Parathyroid adenoma (tissue), 2 donors: ENCODE data around the gene SMARCA2.
"Not testable (repeated sequence)": the region's sequence is repeated elsewhere in the genome, so short reads cannot be mapped to it uniquely, and the experiment has no call there.

Experiments
- H2AFZ ChIP-seq: fragments of 300-600 bp; sonication (generic); one replicate; pipeline ENCODE4 v1.7.0; 2017; ENCODE audit warnings: antibody characterized with exemption, mild to moderate bottlenecking
- H3K27ac ChIP-seq: fragments of 300-600 bp; sonication (generic); one replicate; pipeline ENCODE4 v1.7.0; 2017
- H3K27me3 ChIP-seq: fragments of 300-600 bp; sonication (generic); one replicate; pipeline ENCODE4 v1.7.0; 2017; ENCODE audit warnings: low read length; ENCODE audit not compliant: control insufficient read depth, insufficient read depth
- H3K36me3 ChIP-seq: fragments of 300-600 bp; sonication (generic); one replicate; pipeline ENCODE4 v1.7.0; 2017; ENCODE audit warnings: low read length; ENCODE audit not compliant: control insufficient read depth, insufficient read depth
- H3K4me1 ChIP-seq: fragments of 300-600 bp; sonication (generic); one replicate; pipeline ENCODE4 v1.7.0; 2017; ENCODE audit warnings: control low read depth
- H3K4me2 ChIP-seq: fragments of 300-600 bp; sonication (generic); one replicate; pipeline ENCODE4 v1.7.0; 2017; ENCODE audit warnings: low read length
- H3K4me3 ChIP-seq: fragments of 300-600 bp; sonication (generic); one replicate; pipeline ENCODE4 v1.7.0; 2017; ENCODE audit warnings: low read depth, low read length
- H3K79me2 ChIP-seq: fragments of 300-600 bp; sonication (generic); one replicate; pipeline ENCODE4 v1.7.0; 2017; ENCODE audit warnings: control low read depth
- H3K9ac ChIP-seq: fragments of 300-600 bp; sonication (generic); one replicate; pipeline ENCODE4 v1.7.0; 2017; ENCODE audit warnings: mild to moderate bottlenecking
- H3K9me3 ChIP-seq: fragments of 300-600 bp; sonication (generic); one replicate; pipeline ENCODE4 v1.7.0; 2017; ENCODE audit warnings: low read length; ENCODE audit not compliant: control insufficient read depth
- CTCF ChIP-seq: fragments of 300-600 bp; sonication (generic); IDR thresholded peaks from one replicate; pipeline ENCODE4 v1.7.0; 2017; ENCODE audit warnings: antibody characterized with exemption, mild to moderate bottlenecking
- donor health status: primary hyperparathyroidism.

SMARCA2 gene

GRCh38 chr9:2144619-2145018 is 129.5 kb downstream of the SMARCA2 start:
- Histone ChIP-seq H3K4me1 (no peaks in the 10 kb centered on the region), H3K27ac (no peak overlapping the region), H3K79me2 (peaks cover 39% of the 10 kb centered on the region), H3K4me2 (no peak overlapping the region), H3K9me3 (no peaks in the 10 kb centered on the region), H2AFZ (no peak overlapping the region), H3K9ac (no peak overlapping the region), H3K36me3 (no peaks in the 10 kb centered on the region), H3K4me3 (no peak overlapping the region), H3K27me3 (no peaks in the 10 kb centered on the region)
- no peak for TF ChIP-seq CTCF

- Histone ChIP-seq H3K27me3 (no peaks in the 10 kb centered on the region), H2AFZ (no peak overlapping the region), H3K4me1 (no peaks in the 10 kb centered on the region), H3K36me3 (no peaks in the 10 kb centered on the region), H3K4me3 (no peak overlapping the region), H3K27ac (no peak overlapping the region), H3K9ac (no peak overlapping the region), H3K9me3 (no peaks in the 10 kb centered on the region), H3K79me2 (peaks cover 43% of the 10 kb centered on the region), H3K4me2 (no peak overlapping the region)
- no peak for TF ChIP-seq CTCF
These were observed 130.6 kb downstream of the SMARCA2 start for GRCh38 chr9:2145746-2146145.

GRCh38 chr9:2146700-2147099 is 131.6 kb downstream of the SMARCA2 start:
- not testable (repeated sequence) for H3K27me3 ChIP-seq, H3K4me2 ChIP-seq, H3K4me3 ChIP-seq, H3K9me3 ChIP-seq, H3K9ac ChIP-seq, H3K27ac ChIP-seq, H3K4me1 ChIP-seq, H3K36me3 ChIP-seq, H2AFZ ChIP-seq
- peaks cover 38% of the 10 kb centered on the region for H3K79me2 ChIP-seq

- Histone ChIP-seq H2AFZ (no peak overlapping the region), H3K36me3 (no peaks in the 10 kb centered on the region), H3K9ac (no peak overlapping the region), H3K4me3 (no peak overlapping the region), H3K27ac (no peak overlapping the region), H3K4me1 (no peaks in the 10 kb centered on the region), H3K4me2 (no peak overlapping the region), H3K79me2 (peaks cover 25% of the 10 kb centered on the region), H3K9me3 (no peaks in the 10 kb centered on the region), H3K27me3 (no peaks in the 10 kb centered on the region)
- no peak for TF ChIP-seq CTCF
These were observed 135.2 kb downstream of the SMARCA2 start for GRCh38 chr9:2150338-2150737.

GRCh38 chr9:2151171-2151570 is 136.0 kb downstream of the SMARCA2 start:
- Histone ChIP-seq H3K9me3 (no peaks in the 10 kb centered on the region), H3K4me2 (no peak overlapping the region), H3K36me3 (no peaks in the 10 kb centered on the region), H3K4me3 (no peak overlapping the region), H3K4me1 (no peaks in the 10 kb centered on the region), H3K9ac (no peak overlapping the region), H2AFZ (no peak overlapping the region), H3K79me2 (peaks cover 20% of the 10 kb centered on the region), H3K27ac (no peak overlapping the region), H3K27me3 (no peaks in the 10 kb centered on the region)
- TF ChIP-seq CTCF = no peak
